ENCODE measurements around the gene LILRA1.
"Not testable (repeated sequence)": the region's sequence is repeated elsewhere in the genome, so short reads cannot be mapped to it uniquely, and the experiment has no call there.

LILRA1 gene

GRCh38 chr19:54578268-54578667 lies 15.2 kb upstream of the LILRA1 start:
- DNase-seq: not testable (repeated sequence)

- DNase-seq: no peak
These were observed 7.0 kb upstream of the LILRA1 start for GRCh38 chr19:54586397-54586796.

- DNase-seq: no peak
These were observed 6.4 kb upstream of the LILRA1 start for GRCh38 chr19:54587026-54587425.

GRCh38 chr19:54593931-54594626 lies 647 bp downstream of the LILRA1 start:
- DNase-seq: not testable (repeated sequence)

GRCh38 chr19:54594737-54595136 lies 1.3 kb downstream of the LILRA1 start:
- no peak for DNase-seq

GRCh38 chr19:54595680-54596436 lies 2.4 kb downstream of the LILRA1 start:
- not testable (repeated sequence) for DNase-seq

- no peak for DNase-seq
These were observed 6.8 kb downstream of the LILRA1 start for GRCh38 chr19:54600212-54600611.

- no peak for DNase-seq
These were observed 12.8 kb downstream of the LILRA1 start for GRCh38 chr19:54606230-54606629.

- DNase-seq: no peak
These were observed 13.7 kb downstream of the LILRA1 start for GRCh38 chr19:54606891-54607784.

- no peak for DNase-seq
These were observed 14.3 kb downstream of the LILRA1 start for GRCh38 chr19:54607785-54608150.

GRCh38 chr19:54608205-54608604 lies 14.8 kb downstream of the LILRA1 start:
- DNase-seq: no peak

- no peak for DNase-seq
These were observed 15.4 kb downstream of the LILRA1 start for GRCh38 chr19:54608792-54609191.

- DNase-seq: no peak
These were observed 15.9 kb downstream of the LILRA1 start for GRCh38 chr19:54609356-54609791.

- no peak for DNase-seq
These were observed 19.0 kb downstream of the LILRA1 start for GRCh38 chr19:54612428-54612827.

GRCh38 chr19:54614726-54615125 lies 21.3 kb downstream of the LILRA1 start:
- no peak for DNase-seq

GRCh38 chr19:54616057-54616456 lies 22.6 kb downstream of the LILRA1 start:
- no peak for DNase-seq

GRCh38 chr19:54616821-54617560 lies 23.6 kb downstream of the LILRA1 start:
- no peak for DNase-seq

GRCh38 chr19:54620464-54620863 lies 27.0 kb downstream of the LILRA1 start:
- DNase-seq: no peak

GRCh38 chr19:54622431-54622830 lies 29.0 kb downstream of the LILRA1 start:
- DNase-seq: no peak

- not testable (repeated sequence) for DNase-seq
These were observed 30.8 kb downstream of the LILRA1 start for GRCh38 chr19:54624234-54624633.

- not testable (repeated sequence) for DNase-seq
These were observed 31.7 kb downstream of the LILRA1 start for GRCh38 chr19:54624934-54625730.

- DNase-seq: no peak
These were observed 33.3 kb downstream of the LILRA1 start for GRCh38 chr19:54626757-54627156.
